ENCODE measurements around the gene CECR2. TPM values are rescaled to one million over a fixed set of nuclear protein-coding genes. Genes with fewer than 3 reads are reported as not detected.

Gene CECR2
- 1.1 TPM for total RNA-seq
- long read RNA-seq, result 0 reads

DNA sequence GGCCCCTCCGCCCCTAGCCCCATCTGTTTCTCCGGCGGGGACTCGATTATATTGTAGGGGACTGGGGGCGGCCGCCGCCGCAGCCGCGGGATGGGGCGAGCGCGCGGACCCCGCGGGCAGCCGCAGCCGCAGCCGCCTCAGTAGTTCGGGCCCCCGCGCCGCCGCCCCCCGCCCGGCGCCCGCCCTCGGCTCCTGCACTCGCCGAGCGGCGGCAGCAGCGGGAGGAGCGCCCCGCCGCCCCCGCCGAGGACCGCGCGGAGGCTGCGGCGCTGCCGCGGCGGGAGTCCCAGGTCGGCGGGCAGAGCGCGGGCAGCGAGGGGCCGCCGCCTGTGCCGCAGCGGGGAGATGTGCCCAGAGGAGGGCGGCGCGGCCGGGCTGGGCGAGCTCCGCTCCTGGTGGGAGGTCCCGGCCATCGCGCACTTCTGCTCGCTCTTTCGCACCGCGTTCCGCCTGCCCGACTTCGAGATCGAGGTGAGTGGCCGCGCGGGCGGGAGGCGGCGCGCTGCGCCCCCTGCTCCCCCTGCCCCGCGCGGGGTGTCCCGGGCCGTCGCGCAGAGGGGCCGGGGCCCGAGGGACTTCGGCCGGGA is at the start of gene CECR2:
Gene CECR2, plus strand, starts transcription at position 22 of the 587 bp plus-strand sequence. Its CDS starts 324 bp downstream, at position 346.
- no peak for DNase-seq (ENCODE audit: low spot score)

DNA sequence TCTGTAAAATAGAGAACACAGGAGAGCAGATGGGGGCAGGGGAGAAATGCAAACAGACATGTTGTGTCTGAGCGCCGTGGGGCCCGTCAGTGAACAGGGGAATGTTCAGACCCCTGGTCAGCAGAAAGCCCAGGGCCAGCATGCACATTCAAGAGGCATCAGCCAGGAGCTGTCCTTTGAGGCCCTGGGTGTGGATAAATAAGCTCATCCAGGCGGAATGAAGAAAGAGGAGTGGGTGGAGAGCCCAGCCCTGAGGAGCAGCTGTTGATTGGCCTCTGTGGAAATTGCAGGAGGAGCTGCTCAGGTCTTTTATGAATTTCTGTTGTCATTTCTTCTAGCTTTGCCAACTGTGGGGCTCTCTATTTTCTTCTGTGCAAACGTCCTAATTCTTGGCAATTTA is 49.7 kb upstream of the CECR2 start:
- DNase-seq (ENCODE audit: low spot score), result peak; percentile 22

DNA sequence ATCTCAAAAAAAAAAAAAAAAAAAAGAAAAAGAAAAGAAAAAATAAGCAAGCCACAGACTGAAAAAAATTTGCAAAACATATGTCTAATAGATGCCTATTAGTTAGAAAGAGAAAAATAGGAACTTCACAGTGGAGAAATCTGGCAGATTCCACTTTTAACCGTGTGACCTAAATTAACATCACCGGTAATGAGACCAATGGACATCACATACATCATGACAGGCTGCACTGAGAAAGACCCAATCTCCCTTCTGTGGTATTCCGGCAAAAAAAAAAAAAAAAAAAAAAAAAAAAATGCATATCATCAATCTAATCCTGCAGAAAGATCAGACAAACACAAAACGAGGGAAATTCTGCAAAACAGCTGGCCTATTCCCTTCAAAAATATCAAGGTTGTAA is 46.7 kb upstream of the CECR2 start:
- DNase-seq (ENCODE audit: low spot score), result no peak

DNA sequence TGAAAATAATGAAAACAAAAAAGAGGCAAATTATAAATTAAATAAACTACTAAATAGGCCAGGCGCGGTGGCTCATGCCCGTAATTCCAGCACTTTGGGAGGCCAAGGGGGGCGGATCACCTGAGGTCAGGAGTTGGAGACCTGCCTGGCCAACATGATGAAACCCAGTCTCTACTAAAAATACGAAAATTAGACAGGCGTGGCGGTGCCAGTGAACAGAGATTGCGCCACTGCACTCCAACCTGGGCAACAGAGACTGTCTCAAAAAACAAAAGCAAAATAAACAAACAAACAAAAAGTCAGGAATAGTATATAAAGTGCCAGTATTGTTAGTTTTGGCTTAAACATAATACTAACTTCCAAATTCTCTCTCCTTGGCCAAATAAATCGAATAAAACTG is 37.6 kb upstream of the CECR2 start:
- DNase-seq (ENCODE audit: low spot score), result no peak

DNA sequence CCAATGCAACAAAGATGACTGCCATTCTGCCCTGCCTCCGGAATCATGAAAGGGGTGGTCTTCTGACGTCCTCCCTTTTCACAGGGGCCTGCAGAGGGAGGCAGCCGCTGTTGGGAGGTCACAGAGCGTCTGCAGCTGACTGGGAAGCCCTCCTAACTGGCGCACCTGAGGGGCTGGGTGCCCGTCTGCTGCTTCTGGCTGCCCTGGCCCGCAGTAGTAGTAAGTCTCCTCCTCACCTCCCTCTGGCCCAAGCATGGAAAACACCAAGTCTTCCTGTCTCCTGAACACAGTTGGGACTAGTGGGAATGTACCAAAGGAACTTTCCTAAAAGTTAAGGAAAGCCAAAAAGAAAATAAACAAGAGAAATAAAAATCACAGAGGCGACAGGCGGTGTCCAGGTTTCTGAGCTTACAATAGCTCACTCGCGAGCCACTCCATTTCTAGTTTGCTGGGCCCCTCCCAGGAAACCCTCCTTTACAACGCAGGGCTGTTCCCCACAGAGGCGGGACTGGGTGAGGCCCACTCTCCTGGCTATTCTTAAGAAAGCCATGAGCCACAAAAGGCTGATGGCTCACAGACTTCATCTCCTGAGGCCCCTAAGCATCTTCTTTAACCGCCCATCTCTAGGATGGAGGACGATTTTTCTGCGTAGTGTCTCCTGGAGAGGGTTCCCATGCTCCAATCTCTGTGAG is 37.0 kb upstream of the CECR2 start:
- DNase-seq (ENCODE audit: low spot score), result no peak

DNA sequence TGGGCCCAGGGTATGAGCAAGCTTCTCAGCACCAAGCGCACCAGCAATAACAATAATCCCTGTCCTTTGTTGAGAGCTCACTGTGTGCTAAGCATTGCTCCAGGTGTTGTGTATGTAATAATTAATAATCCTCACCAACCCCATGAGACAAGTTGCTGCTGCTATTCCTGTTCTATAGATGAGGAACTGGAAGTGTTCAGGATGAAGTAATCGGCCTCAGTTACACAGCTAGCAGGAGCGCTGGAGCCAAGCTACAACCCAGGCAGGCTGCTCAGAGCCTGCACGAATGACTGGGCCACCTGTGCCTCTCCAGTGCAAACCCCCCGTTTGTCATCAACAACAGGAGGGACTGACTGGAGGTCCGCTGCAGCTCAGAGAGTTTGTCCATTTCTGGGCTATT is 35.2 kb upstream of the CECR2 start:
- no peak for DNase-seq (ENCODE audit: low spot score)

DNA sequence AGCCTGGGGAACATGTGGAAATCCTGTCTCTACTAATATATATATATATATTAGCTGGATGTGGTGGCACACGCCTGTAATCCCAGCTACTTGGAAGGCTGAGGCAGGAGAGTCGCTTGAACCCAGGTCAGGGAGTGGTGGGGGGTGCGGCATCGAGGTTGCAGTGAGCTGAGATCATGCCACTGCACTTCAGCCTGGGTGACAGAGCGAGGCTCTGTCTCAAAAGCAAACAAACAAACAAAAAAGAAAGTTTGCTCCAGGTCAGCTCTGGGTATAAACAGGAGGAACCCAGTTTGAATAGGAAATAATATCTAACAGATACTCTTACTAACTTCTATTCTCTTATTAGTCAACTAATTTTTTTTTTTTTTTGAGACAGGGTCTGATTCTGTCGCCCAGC is 34.3 kb upstream of the CECR2 start:
- no peak for DNase-seq (ENCODE audit: low spot score)

DNA sequence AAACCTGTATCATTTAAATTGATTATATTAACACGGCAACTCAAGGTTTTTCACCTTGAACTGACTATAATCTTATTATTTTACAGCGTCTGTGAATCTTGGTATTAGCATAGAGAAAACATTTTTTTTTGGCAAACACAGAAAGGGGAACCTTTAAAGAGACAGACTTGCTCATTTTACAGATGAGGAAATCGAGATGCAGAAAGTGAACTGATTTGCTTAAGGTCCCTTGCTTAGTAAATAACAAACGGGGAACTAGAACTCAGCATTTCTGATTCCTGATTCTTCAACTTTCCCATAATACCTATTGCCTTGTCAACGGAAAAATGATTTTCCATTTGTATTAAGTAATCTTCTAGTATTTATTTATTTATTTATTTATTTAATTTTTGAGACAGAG is 33.2 kb upstream of the CECR2 start:
- DNase-seq (ENCODE audit: low spot score), result no peak

DNA sequence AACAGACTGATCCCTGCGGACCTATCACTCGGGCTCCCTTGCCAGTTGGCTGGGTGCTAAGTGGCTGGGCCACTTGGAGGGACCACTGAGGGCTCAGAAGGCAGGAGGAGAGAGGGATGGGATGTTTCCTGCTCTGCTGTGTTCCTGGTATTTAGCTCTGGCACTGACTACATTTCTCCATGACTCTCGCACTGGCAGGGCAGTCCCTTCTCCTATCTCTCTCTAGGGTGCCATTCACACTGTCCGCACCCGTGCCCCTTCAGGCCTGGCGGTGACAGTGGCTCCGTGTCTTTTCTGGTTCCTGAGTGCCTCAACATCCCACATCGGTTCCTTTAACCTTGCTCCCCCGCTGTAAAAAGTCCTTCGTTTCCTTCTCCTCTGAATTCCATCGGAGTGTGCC is 31.6 kb upstream of the CECR2 start:
- DNase-seq (ENCODE audit: low spot score), result no peak

DNA sequence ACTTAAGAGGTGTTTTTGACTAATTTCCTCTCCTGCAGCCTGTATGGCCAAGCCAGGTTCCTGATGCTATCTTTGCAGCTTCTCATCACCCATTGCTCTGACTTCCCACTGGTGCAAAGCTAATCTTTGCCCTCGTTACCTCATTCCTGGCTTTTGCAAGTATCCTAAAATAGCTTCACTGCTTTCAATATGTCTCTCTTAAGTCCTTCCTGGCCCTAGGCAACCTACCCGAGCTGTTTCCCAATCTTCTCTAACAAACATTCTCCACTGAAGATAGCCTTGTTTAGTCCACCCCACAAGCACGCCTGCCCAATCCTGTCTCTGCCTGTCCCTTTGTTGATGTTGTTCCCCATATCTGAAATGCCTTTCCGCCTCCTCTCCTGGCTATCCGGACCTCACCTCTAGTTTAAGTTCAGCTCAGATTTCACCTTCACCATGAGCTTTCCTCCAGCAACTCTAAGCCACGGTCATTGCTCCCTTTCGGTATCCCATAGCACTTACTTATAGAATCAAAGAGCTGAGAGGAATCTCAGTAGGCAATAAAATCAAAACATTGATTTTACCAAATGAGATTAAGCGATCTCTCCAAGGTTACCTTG is 30.1 kb upstream of the CECR2 start:
- DNase-seq (ENCODE audit: low spot score), result no peak

DNA sequence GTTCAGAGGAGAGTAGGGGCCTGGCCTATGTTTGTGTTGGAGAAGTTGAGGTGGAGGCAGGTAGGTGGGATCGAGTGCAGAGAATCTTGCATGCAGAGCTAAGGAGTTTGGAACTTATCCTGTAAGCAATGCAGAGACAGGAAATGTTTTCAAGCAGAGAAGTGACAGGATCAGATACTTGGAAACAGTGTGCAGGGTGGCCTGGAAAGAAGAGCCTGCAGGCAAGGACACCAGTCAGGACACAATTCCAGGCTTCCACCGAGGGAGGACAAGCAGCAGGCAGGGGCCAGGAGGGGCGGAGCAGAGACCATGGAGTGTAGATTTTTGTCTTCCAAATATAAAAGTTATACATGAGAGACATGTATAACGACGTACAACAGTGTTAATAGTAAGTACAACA is 26.9 kb upstream of the CECR2 start:
- DNase-seq (ENCODE audit: low spot score), result no peak

DNA sequence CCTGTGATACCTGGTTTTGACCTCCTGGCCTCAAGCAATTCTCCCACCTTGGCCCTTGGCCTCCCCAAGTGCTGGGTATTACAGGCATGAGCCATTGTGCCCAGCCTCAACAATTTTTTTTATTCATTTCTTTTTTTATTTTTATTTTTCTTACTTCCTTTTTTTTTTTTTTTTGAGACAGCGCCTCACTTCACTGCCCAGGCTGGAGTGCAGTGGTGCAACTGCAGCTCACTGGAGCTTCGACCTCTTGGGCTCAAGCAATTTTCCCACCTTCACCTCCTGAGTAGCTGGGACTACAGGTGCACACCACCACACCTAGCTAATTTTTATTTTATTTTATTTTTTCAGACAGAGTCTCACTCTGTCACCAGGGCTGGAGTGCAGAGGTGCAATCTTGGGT is 25.5 kb upstream of the CECR2 start:
- no peak for DNase-seq (ENCODE audit: low spot score)

DNA sequence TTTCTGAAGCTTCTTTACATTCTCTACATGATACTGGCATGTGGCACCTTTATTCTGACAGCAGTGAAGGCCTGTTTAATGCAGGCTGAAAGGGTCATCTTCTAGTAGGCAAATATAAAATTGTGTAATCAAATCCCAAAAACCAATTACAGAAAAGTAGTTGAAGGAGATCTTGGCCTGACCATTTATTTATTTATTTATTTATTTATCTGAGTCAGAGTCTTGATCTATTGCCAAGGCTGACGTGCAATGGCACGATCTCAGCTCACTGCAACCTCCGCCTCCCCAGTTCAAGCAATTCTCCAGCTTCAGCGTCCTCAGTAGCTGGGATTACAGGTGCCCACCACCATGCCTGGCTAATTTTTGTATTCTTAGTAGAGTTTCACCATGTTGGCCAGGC is 22.7 kb upstream of the CECR2 start:
- no peak for DNase-seq (ENCODE audit: low spot score)

DNA sequence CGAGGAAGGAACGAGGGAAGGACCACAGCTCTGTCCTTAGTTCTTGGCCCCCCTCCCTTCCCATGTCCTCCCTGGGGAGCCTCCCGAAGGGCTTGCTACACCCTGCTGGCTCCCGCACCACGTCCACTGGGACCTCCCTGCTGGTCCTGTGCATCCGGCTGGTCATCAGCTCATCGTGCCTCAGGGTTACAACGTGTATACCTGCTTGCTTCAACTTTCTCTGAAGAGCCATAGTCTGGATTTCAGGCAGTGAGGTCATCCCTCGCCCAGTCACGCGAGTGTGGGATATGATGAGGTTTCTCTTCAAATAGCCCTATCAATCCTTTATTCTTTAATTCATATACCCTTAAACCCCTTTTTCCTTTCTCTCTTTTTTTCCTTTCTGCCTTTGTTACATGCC is 21.5 kb upstream of the CECR2 start:
- DNase-seq (ENCODE audit: low spot score), result no peak

DNA sequence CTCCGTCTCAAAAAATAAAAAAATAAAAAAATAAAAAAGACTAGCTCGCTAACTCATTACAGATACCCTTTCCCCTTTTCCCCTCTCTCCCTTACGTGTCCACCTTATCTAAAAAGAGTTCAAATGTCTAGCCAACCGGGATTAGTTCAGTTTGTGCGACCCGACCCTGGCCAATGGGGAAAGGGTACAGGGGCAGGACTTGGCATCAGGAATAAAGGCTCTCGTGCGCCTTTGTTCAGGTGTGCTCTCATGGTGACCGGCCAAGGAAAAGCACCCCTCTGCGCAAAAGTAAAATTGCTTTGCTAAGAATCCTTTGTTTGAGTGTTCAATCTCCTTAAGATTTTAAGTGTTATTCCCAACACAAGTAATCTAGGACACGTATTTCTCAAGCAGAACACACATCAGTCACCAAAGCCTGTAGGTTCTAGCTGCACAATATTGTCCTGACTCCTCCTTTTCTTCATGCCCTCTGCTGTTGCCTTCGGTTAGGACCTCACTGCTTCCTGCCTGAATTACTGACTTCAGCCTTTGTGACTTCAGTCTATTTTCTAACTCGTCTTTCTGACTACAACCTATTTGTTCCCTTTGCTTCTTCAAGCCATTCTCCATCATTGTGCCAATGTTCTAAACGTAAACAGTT is 20.7 kb upstream of the CECR2 start:
- DNase-seq (ENCODE audit: low spot score), result no peak

DNA sequence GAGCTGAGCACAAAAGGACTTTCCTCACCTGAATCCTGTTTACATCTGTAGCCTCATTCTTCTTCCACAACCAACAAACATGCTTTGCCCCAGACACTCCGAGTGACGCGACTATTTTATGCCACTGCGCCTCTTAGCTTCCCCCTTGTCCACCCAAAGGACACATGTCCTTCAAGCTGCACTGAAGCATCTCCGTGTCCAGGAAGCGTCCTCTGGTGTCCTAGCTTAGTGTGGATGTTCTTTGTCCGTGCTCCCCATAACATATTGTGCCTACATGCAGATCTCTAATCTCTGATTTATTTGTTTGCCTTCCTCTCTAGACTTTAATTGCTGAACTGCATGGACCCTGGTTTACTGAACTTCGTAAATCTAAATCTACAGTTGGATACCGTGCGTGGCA is 20.1 kb upstream of the CECR2 start:
- no peak for DNase-seq (ENCODE audit: low spot score)

DNA sequence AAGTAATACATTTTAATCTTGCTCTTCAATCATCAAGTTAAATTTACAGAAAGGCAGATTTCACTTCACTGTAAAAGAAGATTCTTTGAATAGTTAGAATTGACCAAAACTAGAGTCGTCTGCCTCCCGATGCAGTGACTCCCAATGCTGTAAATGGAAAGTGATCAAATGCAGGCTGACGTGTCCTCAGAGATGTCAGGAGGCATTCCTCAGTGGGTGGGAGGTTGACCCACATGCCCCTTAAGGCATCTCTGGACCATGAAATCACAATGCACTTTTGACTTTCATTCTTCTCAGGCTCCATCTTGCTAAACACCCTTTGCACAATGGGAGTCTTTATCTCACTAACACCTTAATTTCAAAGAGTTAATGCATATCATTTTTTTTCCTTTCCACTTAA is 19.0 kb upstream of the CECR2 start:
- DNase-seq (ENCODE audit: low spot score), result no peak

DNA sequence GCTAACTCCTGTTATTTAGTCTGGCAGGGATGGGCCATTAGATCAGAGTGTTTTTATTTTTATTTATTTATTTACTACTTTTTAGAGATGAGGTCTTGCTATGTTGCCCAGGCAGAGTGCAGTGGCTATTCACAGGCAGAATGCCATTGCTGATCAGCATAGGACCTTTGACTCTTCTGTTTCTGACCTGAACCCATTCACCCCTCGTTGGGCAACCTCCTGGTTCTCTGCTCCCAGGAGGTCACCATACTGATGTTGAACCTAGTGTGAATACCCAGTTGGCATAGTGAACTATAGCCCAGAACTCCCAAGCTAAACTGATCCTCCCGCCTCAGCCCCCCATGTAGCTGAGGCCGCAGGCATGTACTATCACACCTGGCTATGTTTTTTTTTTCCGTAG is 16.5 kb upstream of the CECR2 start:
- no peak for DNase-seq (ENCODE audit: low spot score)

DNA sequence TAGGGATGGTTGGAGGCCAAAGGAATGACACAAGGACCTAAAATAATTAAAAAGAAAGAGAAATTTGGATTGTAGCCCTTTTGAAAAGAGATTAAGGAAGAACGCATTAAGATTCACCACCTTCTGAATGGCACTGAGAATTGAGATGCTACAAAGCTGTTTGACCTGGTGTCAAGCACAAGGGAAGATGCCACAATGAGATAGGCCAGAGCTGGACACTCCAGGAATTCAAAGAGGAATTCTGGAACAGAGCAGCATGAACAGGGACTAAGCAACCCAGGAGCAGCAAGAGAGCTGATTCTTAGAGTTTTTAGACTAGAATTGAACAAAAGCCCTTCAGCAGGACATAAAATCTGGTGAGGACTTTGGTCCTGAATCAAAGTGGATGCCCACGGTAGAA is 11.6 kb upstream of the CECR2 start:
- no peak for DNase-seq (ENCODE audit: low spot score)

DNA sequence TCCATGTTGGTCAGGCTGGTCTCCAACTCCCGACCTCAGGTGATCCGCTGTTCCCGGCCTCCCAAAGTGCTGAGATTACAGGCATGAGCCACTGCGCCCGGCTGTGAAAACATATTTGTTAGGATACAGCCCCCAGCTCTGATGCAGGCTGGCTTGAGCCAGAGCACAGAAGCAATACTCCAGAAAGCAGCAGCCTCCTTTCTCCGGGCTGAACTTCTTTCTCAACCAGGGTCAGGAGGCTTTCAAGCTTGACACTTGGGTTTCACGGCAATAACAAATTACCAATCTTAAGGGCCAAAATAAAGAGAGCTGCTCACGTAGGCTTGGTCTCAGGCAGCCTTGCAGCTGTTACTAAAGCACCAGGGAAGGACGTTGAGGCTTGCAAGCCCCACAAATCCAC is 10.8 kb upstream of the CECR2 start:
- no peak for DNase-seq (ENCODE audit: low spot score)

DNA sequence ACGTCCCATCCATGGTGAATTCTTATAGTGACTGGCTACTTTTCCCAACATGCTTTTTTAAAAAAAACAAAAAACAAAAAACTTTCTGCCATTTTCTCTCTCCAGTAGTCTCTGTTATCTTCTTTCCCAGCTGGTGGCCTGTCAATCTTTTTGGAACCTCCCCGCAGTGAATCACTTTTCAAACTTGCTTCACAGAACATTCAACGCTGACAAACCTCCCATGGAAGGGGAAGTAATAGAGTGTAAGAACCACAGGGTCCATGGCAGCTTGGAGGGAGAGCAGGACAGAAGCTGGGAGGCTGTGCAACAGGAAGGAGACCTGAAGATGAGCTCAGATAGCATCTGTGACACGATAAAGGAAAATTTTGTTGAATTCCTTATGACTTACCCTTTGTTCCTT is 9.8 kb upstream of the CECR2 start:
- no peak for DNase-seq (ENCODE audit: low spot score)

DNA sequence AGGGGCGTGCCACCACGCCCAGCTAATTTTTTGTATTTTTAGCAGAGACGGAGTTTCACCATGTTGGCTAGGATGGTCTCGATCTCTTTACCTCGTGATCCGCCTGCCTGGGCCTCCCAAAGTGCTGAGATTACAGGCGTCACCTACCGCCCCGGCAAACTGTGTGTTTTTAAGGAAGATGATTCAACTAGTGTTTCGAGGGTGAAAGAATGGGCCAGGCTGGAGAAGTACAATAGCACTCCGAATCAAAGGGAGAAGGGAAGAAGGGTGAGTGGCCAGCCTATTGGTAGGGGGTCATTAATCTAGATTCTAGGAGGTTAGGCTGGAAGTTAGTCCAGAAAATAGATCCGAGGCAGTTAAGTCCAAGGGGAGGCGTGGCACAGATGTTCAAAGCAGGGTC is 2.9 kb upstream of the CECR2 start:
- DNase-seq (ENCODE audit: low spot score), result no peak

DNA sequence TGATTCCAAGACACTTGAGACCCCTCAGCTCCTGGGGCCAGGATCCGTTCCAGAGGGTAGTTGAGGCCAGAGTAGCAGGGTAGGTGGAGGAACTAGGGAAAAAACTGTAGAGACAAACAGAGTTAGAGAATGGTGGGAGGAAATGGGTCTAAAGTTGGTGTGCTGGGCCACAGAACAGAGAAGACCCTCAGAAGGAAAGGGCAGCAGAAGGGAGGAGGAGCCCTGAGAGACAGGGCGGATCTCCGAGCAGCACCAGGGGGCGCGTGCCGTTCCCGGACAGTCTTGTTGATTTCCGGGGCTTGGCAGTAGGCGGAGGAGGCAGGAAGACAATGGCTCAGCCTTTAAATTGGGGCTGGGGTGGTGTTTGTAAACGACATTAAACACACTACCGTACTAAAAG is 2.4 kb upstream of the CECR2 start:
- no peak for DNase-seq (ENCODE audit: low spot score)

Data from mesenteric fat pad (tissue), 1 donor.